H1 (cell line): ENCODE measurements around the gene SSTR1. TPM values are rescaled to one million over a fixed set of nuclear protein-coding genes. Genes with fewer than 3 reads are reported as not detected.

ENCODE experiments used
- CHD7 ChIP-seq: fragments of 300-600 bp; sonication (generic); IDR thresholded peaks from 2 replicates; pipeline ENCODE4 v1.7.1; 2012; ENCODE audit warnings: low read length, moderate library complexity, mild to moderate bottlenecking, inconsistent platforms; ENCODE audit not compliant: insufficient replicate concordance
- CREB1 ChIP-seq: IDR thresholded peaks from 2 replicates; pipeline ENCODE4 v1.6.1; 2012; ENCODE audit warnings: inconsistent platforms
- EP300 ChIP-seq, 2 experiments: IDR thresholded peaks; 1 replicate in 1 of 2; 2 replicates in 1 of 2; pipeline ENCODE4 v1.6.1; 2011 to 2012; ENCODE audit warnings: low read depth in 2 of 2, low read length in 2 of 2, mild to moderate bottlenecking in 2 of 2, borderline replicate concordance in 1 of 2, inconsistent platforms in 1 of 2, moderate library complexity in 1 of 2
- POLR2A ChIP-seq, 2 experiments: IDR thresholded peaks; 1 replicate in 1 of 2; 2 replicates in 1 of 2; pipeline ENCODE4 v1.6.1; 2011; ENCODE audit warnings: low read depth in 2 of 2, low read length in 2 of 2, mild to moderate bottlenecking in 2 of 2; ENCODE audit errors: control extremely low read depth in 1 of 2
- polyA plus RNA-seq, 7 experiments: library from polyadenylated mRNA; depleted of rRNA in 3 of 7; stranded (reverse) in 5 of 7; unstranded in 2 of 7; fragments of >200 nt in 5 of 7; fragments of 200-250 nt in 2 of 7; gene quantifications; 1 replicate in 5 of 7; 2 replicates in 1 of 7; 4 replicates in 1 of 7; pipeline versions ENCODE4 v1.2.1 to v1.2.3, GENCODE V29; 2011 to 2013; ENCODE audit warnings: missing spikeins in 2 of 7, mixed read lengths in 2 of 7
- total RNA-seq: library from RNA; stranded (reverse); fragmentation: NEBNext Ultra II Directional; extraction: Animal tissue kit (Norgen Biotek cat#: 25700); gene quantifications from 2 replicates; pipeline ENCODE4 v1.2.1, GENCODE V29; 2021

SSTR1 gene
- total and polyA plus RNA-seq, 2 of the 8 experiments (the other 6 are each of a cell fraction or from before 2014, with no cell fraction given) = 0.82 to 0.93 TPM

GRCh38 chr14:38243696-38244240, 36.1 kb downstream of the SSTR1 start (continued):
- no peak for TF ChIP-seq CHD7
- TF ChIP-seq POLR2A (IDR thresholded peaks at IDR 0.05; ENCODE audit: control extremely low read depth in 1 of 2, low read depth in 2 of 2, low read length in 2 of 2) = no peak
- TF ChIP-seq EP300 (IDR thresholded peaks at IDR 0.05; ENCODE audit: borderline replicate concordance in 1 of 2, low read depth in 2 of 2, low read length in 2 of 2) = no peak
- no peak for TF ChIP-seq CREB1
